ENCODE results near the gene ZBTB38.

Gene ZBTB38

DNA sequence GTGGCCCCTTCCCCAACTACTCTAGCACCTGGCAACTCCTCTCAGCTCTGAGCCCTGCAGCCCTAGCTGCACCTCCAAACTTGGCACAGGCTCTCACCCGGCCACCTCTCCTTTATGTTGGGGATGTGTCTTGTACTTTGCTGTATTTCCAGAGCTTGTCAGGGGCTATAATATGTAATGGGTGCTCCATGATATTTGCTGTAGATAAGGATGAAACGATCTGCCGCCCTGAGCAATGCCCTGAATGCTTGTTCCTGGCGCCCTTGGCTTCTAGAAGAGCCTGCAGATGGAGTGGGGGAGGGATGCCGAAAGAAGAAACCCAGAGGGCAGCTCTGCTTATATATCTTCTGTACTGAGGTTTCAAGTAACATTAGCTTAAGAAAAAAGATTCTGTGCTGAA lies 35.9 kb upstream of the ZBTB38 start:
- peaks cover 17% of the 10 kb centered on the region for H3K4me1 Mint-ChIP-seq (ENCODE audit: low read depth)
- no peak overlapping the region for H3K27ac Mint-ChIP-seq
- H3K9me3 Mint-ChIP-seq, result peaks cover 8% of the 10 kb centered on the region
- no peak overlapping the region for H3K4me3 Mint-ChIP-seq
- intact Hi-C loops (cut with micrococcal nuclease), result no loop called here
- H3K27me3 Mint-ChIP-seq, result peaks cover 5% of the 10 kb centered on the region
- no peaks in the 10 kb centered on the region for H3K36me3 Mint-ChIP-seq (ENCODE audit: low read depth)

DNA sequence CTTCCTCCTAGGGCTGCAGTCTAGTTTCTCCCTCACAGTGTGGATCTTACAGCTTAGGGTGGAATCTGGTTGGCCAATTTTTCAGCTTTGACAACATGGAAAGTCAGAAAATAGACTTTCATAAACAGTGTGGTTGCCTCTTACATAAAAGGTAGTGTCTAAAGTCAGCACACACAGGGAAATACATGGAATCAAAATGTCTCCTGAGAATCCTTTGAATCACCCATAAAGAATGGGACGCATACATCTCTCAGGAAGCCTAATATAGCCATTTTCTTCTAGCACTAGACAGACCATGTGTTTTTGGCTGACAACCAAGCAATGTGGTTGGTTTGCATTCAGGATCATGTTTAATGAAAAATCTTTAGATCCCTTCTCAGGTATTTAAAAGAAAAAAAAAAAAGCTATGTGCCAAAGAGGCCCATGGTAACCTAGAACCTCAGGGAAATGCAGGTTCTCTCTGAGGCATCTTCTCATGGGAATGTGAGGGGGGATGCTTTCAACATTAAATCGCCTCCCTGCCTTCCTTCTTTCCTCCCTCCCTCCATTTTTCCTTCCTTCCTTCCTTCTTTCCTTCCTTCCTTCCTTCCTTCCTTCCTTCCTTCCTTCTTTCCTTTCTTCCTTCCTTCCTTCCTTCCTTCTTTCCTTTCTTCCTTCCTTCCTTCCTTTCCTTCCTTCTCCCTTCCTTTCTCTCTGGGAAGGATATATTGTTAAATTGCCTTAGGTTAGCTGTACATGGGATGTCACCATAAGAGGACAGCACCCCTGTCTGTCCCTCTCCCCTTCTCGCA lies 34.3 kb upstream of the ZBTB38 start:
- Mint-ChIP-seq H3K36me3 (ENCODE audit: low read depth) (no peaks in the 10 kb centered on the region), H3K4me1 (ENCODE audit: low read depth) (peaks cover 23% of the 10 kb centered on the region), H3K27ac (no peak overlapping the region), H3K27me3 (no peaks in the 10 kb centered on the region), H3K9me3 (peaks cover 8% of the 10 kb centered on the region), H3K4me3 (no peak overlapping the region)
- intact Hi-C loops (cut with micrococcal nuclease), result no loop called here

DNA sequence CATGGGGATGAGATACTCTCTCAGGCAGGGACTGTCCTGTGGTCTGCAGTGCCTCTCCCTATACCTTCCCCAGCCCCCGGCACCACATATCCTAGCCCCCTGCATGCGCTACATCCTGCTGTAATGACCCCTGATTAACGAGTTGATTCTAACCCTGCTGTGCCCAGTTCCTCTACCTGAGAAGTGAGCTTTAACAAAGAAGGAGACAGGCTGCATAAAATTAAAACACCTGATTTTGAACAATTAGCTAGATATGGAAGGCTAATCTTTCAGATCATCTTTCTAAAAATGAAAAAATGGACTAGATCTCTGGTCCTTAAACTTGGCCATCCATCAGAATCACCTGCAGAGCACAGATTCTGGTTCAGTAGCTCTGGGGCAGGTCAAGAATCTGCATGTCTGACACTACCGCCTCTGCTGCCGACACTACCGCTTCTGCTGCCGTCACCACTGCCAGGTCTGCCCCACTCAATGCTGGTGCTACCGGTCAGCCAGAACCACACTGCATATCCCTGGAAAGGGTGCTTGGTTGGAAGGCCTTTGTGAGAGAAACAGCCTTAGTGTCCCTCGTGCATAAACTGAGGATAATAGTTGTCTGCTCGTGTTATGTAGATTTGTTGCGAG lies 33.6 kb upstream of the ZBTB38 start:
- H3K27me3 Mint-ChIP-seq, result no peaks in the 10 kb centered on the region

DNA sequence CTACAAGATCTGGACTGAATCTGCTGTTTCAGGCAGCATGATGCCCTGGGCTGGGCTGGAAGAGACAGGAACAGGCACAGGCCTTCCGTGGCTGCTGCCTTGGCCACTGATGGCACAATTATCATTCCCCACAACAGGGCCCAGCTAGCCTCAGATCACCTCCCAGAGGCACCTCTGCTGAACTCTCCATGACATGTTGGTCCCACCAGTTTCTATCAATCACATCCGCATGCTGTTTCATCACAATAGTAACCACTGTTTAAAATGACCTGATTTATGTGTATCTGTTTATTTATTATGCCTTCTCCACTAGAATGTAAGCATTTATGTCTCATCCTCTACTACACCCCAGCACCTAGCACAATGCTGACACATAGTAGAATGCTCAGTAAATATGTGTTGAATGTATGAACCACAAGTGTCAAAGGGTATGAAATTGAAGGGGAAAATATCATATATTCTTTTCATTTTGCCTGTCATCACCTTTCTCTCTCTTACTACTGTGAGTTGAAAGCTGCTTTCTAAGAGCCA lies 32.7 kb upstream of the ZBTB38 start:
- H3K36me3 Mint-ChIP-seq (ENCODE audit: low read depth), result no peaks in the 10 kb centered on the region
- peaks cover 23% of the 10 kb centered on the region for H3K4me1 Mint-ChIP-seq (ENCODE audit: low read depth)
- no peak overlapping the region for H3K4me3 Mint-ChIP-seq
- no peak overlapping the region for H3K27ac Mint-ChIP-seq
- H3K9me3 Mint-ChIP-seq, result peaks cover 8% of the 10 kb centered on the region
- no peaks in the 10 kb centered on the region for H3K27me3 Mint-ChIP-seq
- intact Hi-C loops (cut with micrococcal nuclease), result no loop called here

More for the DNA sequence above, 33.6 kb upstream of the ZBTB38 start:
- no peak overlapping the region for H3K27ac Mint-ChIP-seq
- H3K4me3 Mint-ChIP-seq, result no peak overlapping the region
- peaks cover 8% of the 10 kb centered on the region for H3K9me3 Mint-ChIP-seq
- H3K36me3 Mint-ChIP-seq (ENCODE audit: low read depth), result no peaks in the 10 kb centered on the region
- intact Hi-C loops (cut with micrococcal nuclease), result no loop called here
- H3K4me1 Mint-ChIP-seq (ENCODE audit: low read depth), result peaks cover 23% of the 10 kb centered on the region

DNA sequence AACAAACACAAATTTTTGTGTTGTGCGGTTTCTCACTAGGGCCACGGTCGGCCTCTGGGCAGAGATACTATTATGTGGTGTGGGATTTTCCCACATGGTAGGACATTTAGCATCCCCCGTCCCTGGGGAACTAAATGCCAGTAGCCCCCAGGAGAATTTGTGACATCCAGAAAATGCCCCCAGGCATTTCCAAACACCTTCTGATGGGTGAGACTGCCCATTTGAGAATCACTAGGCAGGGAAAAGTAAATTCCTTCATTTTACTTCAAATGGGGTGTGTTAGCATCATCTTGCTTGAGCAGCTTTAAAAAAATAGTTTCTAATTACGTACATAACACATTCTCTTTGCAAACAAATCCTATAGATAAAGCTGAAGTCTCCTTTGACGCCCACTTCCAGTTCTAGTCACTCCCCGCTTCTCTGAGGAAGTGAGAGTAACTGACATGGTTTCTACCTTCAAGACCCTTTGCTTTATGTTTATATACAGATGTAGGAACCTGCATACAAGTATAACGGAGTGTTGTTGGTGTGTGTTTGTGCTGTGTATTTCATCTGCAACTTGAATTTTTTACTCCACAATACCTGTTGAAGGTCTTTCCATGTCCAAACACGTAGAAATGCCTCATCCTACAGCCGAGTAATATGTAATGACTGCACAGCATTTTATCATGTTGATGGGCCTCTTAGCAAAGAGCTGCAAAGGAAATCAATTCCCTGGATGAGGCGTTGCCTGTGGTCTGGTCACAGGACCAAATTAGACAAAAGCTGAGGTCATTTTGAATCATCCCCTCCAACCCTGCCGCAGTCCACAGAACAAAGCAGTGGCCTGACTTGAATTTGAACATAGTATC lies 31.4 kb upstream of the ZBTB38 start:
- intact Hi-C loops (cut with micrococcal nuclease), result no loop called here

DNA sequence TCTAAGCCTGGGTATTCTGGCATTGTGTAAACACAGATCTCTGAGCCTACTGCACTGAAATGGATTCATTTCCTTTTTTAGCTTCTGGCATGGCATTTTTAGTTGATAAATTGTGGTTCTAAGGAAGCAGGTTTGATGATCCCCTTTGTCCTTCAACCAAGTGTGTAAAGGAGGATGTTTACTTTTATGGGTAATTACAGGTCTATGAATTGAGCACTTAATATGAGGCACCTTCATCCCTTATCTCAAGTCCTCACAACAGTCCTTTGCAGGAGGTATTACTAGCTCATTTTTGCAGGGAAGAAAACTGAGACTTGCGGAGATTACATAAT lies 30.8 kb upstream of the ZBTB38 start:
- Mint-ChIP-seq H3K4me1 (ENCODE audit: low read depth) (peaks cover 18% of the 10 kb centered on the region), H3K27ac (peak overlapping the region; percentile 47), H3K9me3 (peaks cover 17% of the 10 kb centered on the region), H3K4me3 (no peak overlapping the region), H3K27me3 (no peaks in the 10 kb centered on the region), H3K36me3 (ENCODE audit: low read depth) (no peaks in the 10 kb centered on the region)
- intact Hi-C loops (cut with micrococcal nuclease), result no loop called here

More for the DNA sequence above, 31.4 kb upstream of the ZBTB38 start:
- peak overlapping the region; percentile 47 for H3K27ac Mint-ChIP-seq
- no peaks in the 10 kb centered on the region for H3K27me3 Mint-ChIP-seq
- peaks cover 17% of the 10 kb centered on the region for H3K9me3 Mint-ChIP-seq
- H3K4me1 Mint-ChIP-seq (ENCODE audit: low read depth), result peaks cover 23% of the 10 kb centered on the region
- no peaks in the 10 kb centered on the region for H3K36me3 Mint-ChIP-seq (ENCODE audit: low read depth)
- H3K4me3 Mint-ChIP-seq, result no peak overlapping the region

DNA sequence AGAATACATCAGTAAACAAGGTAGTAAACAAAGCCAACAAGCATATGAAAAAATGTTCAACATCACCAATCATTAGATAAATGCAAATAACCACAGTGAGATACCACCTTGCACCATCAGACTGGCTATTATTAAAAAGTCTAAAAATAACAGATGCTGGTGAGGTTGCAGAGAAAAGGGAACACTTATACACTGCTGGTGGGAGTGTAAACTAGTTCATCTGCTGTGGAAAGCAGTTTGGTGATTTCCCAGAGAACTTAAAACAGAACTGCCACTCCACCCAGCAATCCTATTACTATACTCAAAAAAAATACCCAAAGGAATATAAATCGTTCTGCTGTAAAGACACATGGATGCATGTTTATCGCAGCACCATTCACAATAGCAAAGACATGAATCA lies 30.3 kb upstream of the ZBTB38 start:
- intact Hi-C loops (cut with micrococcal nuclease), result no loop called here
- Mint-ChIP-seq H3K4me3 (no peak overlapping the region), H3K27ac (no peak overlapping the region), H3K9me3 (peaks cover 17% of the 10 kb centered on the region), H3K36me3 (ENCODE audit: low read depth) (no peaks in the 10 kb centered on the region), H3K27me3 (no peaks in the 10 kb centered on the region), H3K4me1 (ENCODE audit: low read depth) (peaks cover 18% of the 10 kb centered on the region)

DNA sequence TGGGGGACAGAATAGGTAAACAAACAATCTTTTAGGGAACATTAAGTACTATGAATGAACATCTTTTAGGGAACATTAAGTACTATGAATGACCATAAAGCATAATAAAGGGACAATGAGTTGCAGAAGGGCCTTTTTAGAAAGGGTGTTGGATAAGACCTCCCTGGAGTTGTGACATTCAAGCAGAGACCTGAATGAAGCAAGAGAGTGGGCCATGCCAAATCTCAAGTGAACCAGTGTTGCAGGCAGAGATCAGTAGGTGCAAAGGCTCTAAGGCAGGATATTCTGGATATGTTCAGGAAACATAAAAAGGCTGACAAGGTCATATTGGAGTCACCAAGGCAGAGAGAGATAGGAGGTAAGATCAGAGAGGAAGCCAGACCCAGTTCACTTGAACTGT lies 29.4 kb upstream of the ZBTB38 start:
- Mint-ChIP-seq H3K36me3 (ENCODE audit: low read depth) (no peaks in the 10 kb centered on the region), H3K9me3 (peaks cover 17% of the 10 kb centered on the region), H3K4me1 (ENCODE audit: low read depth) (peaks cover 18% of the 10 kb centered on the region), H3K27me3 (no peaks in the 10 kb centered on the region), H3K4me3 (no peak overlapping the region), H3K27ac (no peak overlapping the region)
- intact Hi-C loops (cut with micrococcal nuclease), result no loop called here

DNA sequence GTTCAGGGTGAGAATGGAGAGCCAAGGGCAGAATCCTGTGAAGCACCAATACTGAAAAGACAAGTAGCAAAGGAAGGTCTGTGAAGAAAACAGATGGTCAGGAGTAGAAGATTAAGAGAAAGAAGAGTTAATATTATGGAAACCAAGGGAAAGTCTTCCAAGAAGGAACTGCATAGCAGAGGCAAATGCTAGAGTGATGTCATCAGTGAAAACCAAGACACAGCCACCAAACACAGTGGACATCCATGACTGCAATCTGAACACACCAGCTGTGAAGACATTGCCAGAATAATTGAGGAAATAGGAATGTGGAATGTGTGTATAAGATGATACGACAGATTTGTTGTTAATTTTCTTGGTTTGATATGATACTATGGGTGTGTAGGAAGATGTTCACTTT lies 26.8 kb upstream of the ZBTB38 start:
- Mint-ChIP-seq H3K27me3 (no peaks in the 10 kb centered on the region), H3K9me3 (peaks cover 12% of the 10 kb centered on the region), H3K4me3 (no peak overlapping the region), H3K36me3 (ENCODE audit: low read depth) (no peaks in the 10 kb centered on the region), H3K4me1 (ENCODE audit: low read depth) (peaks cover 20% of the 10 kb centered on the region), H3K27ac (no peak overlapping the region)
- intact Hi-C loops (cut with micrococcal nuclease), result no loop called here

DNA sequence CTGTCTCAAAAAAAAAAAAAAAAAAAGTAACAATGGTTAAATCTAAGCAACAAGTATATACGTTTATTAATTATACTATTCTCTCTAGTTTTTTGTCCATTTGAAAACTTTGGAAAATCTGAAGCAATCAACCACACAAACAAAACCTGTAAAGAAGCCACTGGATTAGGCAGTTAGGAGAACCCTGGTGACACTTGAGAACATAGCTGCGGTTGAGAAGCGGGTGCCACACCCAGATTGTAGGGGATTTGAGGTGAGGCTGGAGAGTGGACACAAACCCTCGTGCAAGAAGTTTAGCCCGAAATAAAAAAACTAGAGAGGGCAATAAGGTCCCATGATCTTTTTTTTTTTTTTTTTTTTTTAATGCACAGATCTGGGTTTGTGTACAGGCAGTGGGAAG lies 25.9 kb upstream of the ZBTB38 start:
- Mint-ChIP-seq H3K36me3 (ENCODE audit: low read depth) (no peaks in the 10 kb centered on the region), H3K4me1 (ENCODE audit: low read depth) (peaks cover 20% of the 10 kb centered on the region), H3K9me3 (peaks cover 18% of the 10 kb centered on the region), H3K27me3 (no peaks in the 10 kb centered on the region), H3K4me3 (no peak overlapping the region), H3K27ac (no peak overlapping the region)
- intact Hi-C loops (cut with micrococcal nuclease), result no loop called here

DNA sequence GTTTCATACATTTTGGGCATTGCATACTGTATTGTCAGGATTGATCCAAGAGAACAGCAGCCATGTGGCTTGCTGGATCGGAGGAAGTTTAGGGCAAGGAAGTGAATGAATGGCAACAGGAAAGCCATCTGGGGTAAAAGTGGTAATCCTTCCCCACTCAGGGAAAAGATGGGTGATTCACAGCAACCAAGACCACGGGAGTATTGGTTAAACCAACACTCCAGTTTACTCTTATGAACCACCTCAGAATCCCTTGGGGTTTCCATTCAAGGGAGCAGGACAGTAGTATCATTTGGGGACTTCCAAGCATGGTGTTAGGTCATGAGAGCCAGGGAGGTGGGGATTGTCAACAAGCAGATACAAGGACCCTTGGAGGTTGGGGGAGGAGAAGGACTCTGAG lies 25.2 kb upstream of the ZBTB38 start:
- Mint-ChIP-seq H3K9me3 (peaks cover 18% of the 10 kb centered on the region), H3K36me3 (ENCODE audit: low read depth) (no peaks in the 10 kb centered on the region), H3K27ac (no peak overlapping the region), H3K27me3 (no peaks in the 10 kb centered on the region), H3K4me1 (ENCODE audit: low read depth) (peaks cover 18% of the 10 kb centered on the region), H3K4me3 (no peak overlapping the region)
- intact Hi-C loops (cut with micrococcal nuclease), result no loop called here

DNA sequence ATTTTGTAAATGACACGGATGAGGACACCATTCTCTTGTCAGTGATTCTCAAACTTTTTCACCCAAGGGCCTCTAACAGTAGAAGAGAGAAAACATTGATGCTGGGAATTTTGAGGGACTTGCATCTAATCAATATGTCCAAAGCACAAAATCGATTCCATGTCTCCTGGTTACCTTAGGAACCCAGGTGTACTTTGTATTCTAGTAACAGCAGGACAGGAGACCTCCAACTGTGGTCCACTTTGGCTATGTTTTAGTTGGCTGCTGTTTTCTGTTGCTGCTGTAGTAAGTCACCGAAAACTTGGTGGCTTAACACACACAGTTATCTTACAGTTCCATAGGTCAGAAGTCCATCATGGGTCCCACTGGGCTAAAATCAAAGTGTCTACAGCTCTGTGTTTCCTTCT lies 24.4 kb upstream of the ZBTB38 start:
- H3K4me1 Mint-ChIP-seq (ENCODE audit: low read depth), result peaks cover 13% of the 10 kb centered on the region

DNA sequence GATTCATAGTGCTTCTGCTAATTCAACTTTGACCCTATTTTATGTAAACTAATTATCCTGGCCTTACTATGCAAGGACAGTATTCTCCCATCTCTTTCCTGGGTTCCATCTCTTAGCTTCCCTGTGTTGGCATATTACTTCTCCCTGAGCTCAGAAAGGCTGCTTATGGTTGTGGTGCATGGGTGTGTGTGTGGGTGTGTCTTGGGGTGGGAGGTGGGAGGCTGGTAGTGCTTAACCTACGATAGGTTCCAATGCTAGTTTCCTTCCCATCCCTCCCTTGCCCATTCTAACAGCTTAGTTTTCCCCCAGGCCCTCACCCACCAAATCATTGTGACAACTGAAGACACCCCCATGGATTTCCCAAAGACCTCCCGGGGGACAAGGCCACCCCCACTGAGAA lies 22.8 kb upstream of the ZBTB38 start:
- Mint-ChIP-seq H3K27ac (no peak overlapping the region), H3K27me3 (peaks cover 2% of the 10 kb centered on the region), H3K36me3 (ENCODE audit: low read depth) (no peaks in the 10 kb centered on the region), H3K9me3 (peaks cover 18% of the 10 kb centered on the region), H3K4me3 (no peak overlapping the region), H3K4me1 (ENCODE audit: low read depth) (peaks cover 13% of the 10 kb centered on the region)
- intact Hi-C loops (cut with micrococcal nuclease), result no loop called here

More for the DNA sequence above, 24.4 kb upstream of the ZBTB38 start:
- Mint-ChIP-seq H3K36me3 (ENCODE audit: low read depth) (no peaks in the 10 kb centered on the region), H3K9me3 (peaks cover 18% of the 10 kb centered on the region), H3K4me3 (no peak overlapping the region), H3K27ac (no peak overlapping the region), H3K27me3 (no peaks in the 10 kb centered on the region)
- intact Hi-C loops (cut with micrococcal nuclease), result no loop called here

DNA sequence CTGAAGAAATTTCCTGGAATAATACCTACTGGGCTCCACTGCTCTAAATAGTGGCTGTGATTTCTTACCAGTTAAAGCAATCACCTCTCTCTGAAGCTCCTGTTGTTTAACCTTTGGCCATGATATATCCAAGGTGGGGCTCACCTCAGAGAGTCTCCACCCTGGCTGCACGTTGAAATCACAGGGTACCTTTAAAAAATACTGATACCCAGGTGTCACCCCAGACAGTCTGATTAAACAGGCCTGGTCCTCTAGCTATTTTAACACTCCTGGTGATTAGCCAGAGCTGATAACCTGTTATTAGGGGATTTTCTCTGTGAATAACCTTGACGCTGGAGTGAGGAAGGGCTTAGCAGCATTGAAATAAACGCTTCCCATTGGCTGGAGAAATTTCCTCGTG lies 22.3 kb upstream of the ZBTB38 start:
- Mint-ChIP-seq H3K27ac (no peak overlapping the region), H3K9me3 (peaks cover 17% of the 10 kb centered on the region), H3K27me3 (peaks cover 2% of the 10 kb centered on the region), H3K4me1 (ENCODE audit: low read depth) (peaks cover 13% of the 10 kb centered on the region), H3K36me3 (ENCODE audit: low read depth) (no peaks in the 10 kb centered on the region), H3K4me3 (no peak overlapping the region)
- intact Hi-C loops (cut with micrococcal nuclease), result no loop called here
